NCI-H1092 treated with DMSO at 0.1 percent for 48 hours (cell line): ENCODE data around the gene TTC23.

Source experiments
- DNase-seq: peaks from one replicate; lab custom pipeline; 2025; lab: John Stamatoyannopoulos, UW

TTC23 gene

GRCh38 chr15:99249270-99249841 lies at the start of gene TTC23:
TTC23 (minus strand) TSS chr15:99249581; CDS start chr15:99228712, 20,869 bp downstream.
- DNase-seq: no peak

DNA sequence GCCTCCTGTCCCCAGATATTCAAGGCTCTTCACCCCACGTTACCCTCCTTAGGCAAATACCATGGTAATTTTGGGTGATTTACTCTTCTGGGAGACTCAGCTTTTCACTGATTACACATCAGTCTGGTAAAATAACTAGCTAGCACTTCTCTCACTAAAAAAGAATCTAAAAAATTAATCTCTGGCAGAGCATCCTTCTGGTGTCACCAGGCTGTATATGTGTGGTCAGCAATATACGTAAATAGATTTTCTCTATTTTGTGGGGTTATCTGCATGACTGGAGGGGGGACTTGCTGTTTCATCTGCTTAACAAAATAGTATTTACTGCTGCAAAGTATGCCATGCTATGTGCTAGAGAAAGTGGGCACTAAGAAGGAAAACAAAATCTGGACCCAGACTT lies 47.0 kb upstream of the TTC23 start:
- no peak for DNase-seq

- no peak for DNase-seq
These were observed 46.5 kb upstream of the TTC23 start for GRCh38 chr15:99295840-99296239.

DNA sequence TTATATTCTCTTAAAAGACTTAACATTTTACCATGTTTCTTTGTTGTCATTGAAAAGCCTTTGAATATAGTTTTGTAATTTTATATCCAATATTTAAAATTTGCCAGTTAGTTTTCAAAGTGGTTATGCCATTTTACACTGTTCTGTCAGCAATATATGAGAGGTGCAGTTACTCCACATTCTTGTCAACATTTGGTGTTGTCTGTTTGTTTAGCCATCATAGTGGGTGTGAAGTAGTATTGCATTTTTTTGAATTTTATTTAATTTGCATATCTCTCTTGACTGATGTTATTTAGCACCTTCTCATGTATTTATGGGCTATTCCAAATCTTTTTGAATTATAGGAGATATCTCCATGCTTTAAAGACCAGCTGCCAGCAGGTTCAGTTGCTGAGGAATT lies 42.3 kb upstream of the TTC23 start:
- no peak for DNase-seq

- DNase-seq: no peak
These were observed 34.3 kb upstream of the TTC23 start for GRCh38 chr15:99283717-99284116.

- no peak for DNase-seq
These were observed 33.2 kb upstream of the TTC23 start for GRCh38 chr15:99282586-99282985.

DNA sequence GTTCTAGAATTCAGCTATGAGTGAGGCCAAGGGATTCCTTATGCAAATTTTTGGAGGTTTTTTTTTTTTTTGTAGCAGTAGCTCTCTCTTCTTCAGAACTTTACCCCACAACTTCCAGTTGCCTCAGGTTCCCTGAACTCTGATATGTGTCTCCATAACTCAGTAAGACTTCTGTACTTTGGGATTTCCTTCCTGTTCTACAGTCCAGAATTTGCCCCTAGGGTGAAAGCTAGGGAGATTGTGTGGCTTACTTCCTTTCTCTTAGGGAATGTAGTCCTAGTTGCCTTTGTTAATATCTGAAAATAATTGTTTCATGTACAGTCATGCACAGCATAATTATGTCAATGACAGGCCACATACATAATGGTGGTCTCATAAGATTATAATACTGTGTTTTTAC lies 32.7 kb upstream of the TTC23 start:
- no peak for DNase-seq

DNA sequence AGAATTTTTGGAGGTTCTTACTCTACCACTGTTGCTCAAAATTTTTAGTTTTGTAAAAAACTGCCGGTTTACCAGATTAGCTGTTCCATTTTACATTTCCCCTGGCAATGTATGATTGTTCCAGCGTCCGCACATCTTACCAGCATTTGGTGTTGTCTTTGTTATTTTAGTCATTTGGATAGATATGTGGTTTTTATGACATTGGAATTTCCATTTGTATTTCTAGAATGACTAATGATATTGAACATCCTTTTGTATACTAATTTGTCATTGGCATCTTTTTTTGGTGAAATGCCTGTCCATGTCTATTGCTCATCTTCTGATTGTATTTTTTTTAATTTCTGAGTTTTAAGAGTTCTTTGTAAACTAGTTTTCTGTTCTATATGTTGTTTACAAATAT lies 30.4 kb upstream of the TTC23 start:
- DNase-seq: no peak

DNA sequence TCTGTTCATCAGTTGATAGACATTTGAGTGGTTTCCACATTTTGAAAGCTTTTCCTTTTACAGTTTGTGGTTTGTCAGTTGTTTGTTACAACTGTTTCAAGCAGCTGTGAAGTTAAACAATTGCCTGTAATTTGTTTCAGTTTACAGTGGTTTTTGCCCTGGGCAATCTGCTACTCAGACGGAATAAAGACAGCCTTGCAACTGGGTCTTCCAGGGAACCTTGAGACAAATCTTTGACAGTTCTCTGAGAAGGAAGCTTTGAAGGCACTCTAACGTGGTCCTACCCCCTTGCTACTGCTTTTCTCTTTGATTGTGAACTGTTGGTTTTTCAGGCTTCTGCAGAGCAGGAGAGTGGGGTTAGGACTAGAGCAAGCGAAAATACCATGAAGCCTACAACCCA lies 29.9 kb upstream of the TTC23 start:
- no peak for DNase-seq

GRCh38 chr15:99275525-99276128 lies 26.2 kb upstream of the TTC23 start:
- DNase-seq: no peak

GRCh38 chr15:99275061-99275460 lies 25.7 kb upstream of the TTC23 start:
- DNase-seq: no peak

DNA sequence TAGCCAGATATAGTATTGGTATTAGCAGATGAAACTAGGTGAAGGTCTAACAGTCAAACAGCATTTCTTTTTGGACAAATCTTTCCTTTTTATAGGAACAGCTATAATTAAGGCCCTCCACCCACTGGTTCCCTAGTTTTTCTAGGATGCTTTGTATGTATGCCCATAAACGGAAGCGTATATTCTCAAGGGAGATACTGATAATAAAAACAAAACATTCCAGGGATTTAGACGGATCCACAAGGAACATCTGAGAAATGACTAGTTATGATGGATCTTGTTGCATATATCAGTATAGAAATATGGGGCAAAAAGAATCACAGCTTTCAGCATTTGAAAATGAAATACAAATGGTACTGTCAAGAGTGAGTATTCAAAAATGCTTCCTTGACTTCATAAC lies 24.4 kb upstream of the TTC23 start:
- no peak for DNase-seq

DNA sequence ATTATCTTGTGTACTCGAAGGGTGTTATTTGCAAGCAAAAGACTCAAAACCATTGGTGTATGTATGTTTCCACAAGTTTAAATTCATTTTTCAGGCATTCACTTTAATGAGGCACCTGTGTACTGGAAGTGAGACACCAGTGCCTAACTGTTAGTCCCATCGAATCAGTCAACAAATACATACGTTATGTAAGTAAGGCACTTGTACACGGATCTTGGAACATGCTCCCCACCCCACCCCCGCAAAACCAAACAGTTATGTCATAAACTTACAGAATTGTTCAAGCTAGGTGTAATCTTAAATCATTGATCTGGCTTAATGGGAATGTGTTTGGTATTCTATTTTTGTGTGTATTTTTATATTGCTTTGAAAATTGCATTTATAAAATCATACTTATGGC lies 19.1 kb upstream of the TTC23 start:
- no peak for DNase-seq

DNA sequence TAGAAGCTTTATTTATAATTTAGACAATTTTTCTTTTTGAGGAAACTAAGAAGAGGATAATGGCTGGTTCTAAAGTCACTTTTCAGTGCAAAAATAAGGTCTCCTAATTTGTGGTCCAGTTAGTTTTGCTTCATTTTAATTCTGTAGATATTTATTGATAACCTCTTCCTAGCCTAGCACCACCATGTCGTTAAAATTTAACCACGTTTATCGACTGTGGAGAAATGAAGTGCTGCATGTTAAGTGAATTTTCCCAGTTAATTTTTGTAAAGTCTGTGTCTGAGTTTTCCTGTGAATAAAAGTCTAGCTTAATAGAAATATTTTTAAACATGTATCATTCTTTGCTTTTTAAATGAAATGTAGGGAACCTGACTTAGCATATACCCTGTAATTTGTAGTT lies 18.6 kb upstream of the TTC23 start:
- no peak for DNase-seq

- no peak for DNase-seq
These were observed 16.2 kb upstream of the TTC23 start for GRCh38 chr15:99265541-99266070.

DNA sequence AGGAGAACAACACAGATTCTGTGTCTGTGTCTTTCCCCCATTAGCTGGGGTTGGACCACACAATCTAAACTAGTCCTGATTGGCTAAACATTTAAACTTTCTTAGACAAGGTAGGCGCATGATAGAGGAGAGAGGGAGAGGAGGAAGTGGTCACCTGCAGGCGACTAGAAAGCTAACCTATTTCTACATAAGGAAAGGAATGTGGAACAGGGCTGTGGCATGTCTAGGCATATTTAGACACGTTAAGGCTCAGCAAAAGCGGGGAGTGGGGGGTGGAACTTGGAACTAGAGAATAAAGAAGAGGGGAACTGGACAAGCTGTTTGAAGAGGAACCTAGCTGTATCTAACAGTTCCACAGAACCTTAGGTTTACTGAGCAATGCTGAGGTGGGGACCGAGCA lies 14.7 kb upstream of the TTC23 start:
- DNase-seq: no peak

DNA sequence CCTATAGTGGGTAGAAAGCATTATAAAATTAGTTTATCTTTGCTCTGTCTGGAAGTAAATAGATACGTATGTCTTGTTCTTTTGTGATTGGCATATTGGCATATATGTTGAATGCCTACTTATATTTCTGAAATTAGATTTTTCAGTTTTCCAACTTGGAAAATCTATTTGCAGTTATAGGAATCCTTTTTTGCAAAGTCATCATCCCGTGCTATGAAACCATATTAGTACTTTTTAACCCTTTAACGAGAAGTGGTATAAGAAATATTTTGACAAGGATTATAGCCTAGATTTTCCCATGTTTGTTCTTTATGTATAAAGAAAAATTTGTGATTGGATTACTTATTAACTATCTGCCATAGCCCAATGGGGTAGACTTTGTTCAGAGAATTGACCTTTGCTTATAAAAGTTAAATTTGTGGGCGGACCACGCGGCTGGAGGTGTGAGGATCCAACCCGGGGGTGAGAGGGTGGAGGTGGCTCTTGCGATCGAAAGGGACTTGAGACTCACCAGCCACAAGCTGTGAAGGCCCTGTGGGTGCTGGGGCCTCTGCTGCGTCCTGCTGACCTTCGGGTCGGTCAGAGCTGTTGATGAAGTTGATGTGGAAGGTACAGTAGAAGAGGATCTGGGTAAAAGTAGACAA lies 7.8 kb upstream of the TTC23 start:
- DNase-seq: no peak

GRCh38 chr15:99253381-99254090 lies 4.2 kb upstream of the TTC23 start:
- no peak for DNase-seq

DNA sequence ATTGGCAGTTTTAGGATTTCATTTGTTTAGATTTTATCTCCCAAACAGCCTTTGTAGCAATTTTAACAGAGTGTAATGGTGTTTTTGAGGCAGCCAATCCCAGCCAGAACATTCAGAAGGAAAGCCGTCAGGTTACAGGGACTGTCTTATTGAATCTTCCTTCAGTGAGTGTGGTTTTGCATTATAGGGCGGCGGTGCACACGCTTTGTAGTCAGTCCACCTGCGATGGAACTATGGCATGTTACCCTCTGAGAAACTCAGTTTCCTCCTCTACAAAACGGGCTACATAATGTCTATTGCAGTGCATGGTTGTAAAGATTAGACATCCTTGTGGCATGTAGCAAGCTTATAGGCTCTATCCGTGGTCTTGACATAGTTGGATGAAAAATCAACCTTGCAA lies 2.9 kb upstream of the TTC23 start:
- DNase-seq: no peak

GRCh38 chr15:99250857-99251841 lies 1.8 kb upstream of the TTC23 start, which contains the start of gene LRRC28:
LRRC28 (plus strand) TSS chr15:99251481; CDS start chr15:99255958, 4,477 bp downstream.
- peak; percentile 97 for DNase-seq

DNA sequence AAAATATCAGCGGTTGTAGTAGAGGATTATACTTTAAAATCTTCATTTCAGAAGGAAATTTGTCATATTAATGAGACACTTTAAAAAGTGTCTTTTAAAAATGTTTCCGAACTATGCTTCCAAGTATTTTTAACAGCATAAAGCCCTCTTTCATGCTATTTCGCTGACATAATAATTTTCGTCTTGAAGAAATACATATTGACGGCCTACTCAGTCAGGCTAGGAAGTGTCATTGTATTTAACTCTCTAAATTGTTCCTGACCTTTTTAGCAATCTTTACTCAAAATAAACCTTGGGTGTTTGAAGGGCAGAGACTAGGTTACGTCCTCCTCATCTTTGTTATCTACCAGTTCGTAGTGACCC lies 1.1 kb upstream of the TTC23 start:
- no peak for DNase-seq

GRCh38 chr15:99250001-99250400 lies 620 bp upstream of the TTC23 start:
- no peak for DNase-seq
